ENCODE data around the gene RBMS3. TPM values are rescaled to one million over a fixed set of nuclear protein-coding genes. Genes with fewer than 3 reads are reported as not detected.
A peak's percentile ranks its signal among the peaks of the same experiment; 100 is the strongest.

The RBMS3 gene
- total RNA-seq, 1 experiment from 2014 or later = 74.2 TPM

- intact Hi-C loops (cut with micrococcal nuclease) = loop anchor here (2.0 kb wide), 1 partner anchor 43 kb away; no protein-coding TSS in a partner anchor
- Mint-ChIP-seq H3K4me3 (ENCODE audit: unreplicated experiment) (peak overlapping the region; percentile 6), H3K4me1 (ENCODE audit: insufficient read depth, unreplicated experiment) (peaks cover 49% of the 10 kb centered on the region), H3K36me3 (ENCODE audit: insufficient read depth, unreplicated experiment) (no peaks in the 10 kb centered on the region), H3K9me3 (ENCODE audit: unreplicated experiment) (no peaks in the 10 kb centered on the region), H3K27me3 (ENCODE audit: insufficient read depth, unreplicated experiment) (no peaks in the 10 kb centered on the region), H3K27ac (ENCODE audit: low read depth, unreplicated experiment) (peak overlapping the region; percentile 85)
- DNase-seq (ENCODE audit: unreplicated experiment) = peak; percentile 92
- ChIA-PET POLR2A (interaction anchor here (0.6 to 13.9 kb wide), 11 partner anchors 10 to 942 kb away, joined by 3 to 184 read pairs (median 5); partner anchors contain the start of gene RBMS3), CTCF (interaction anchor here (0.8 to 2.0 kb wide), 3 partner anchors 10 to 74 kb away, joined by 4 to 7 read pairs (median 4); partner anchors contain the start of gene RBMS3)
- TF ChIP-seq CTCF (IDR thresholded peaks at IDR 0.05; ENCODE audit: unreplicated experiment) = no peak
- TSS peak; percentile 98 for BruUV-seq (replicated peaks)
Observed at GRCh38 chr3:29291260-29291981, 10.6 kb downstream of the RBMS3 start.

- DNase-seq (ENCODE audit: unreplicated experiment) = peak; percentile 81
- no TSS peak for BruUV-seq (replicated peaks)
- Mint-ChIP-seq H3K4me1 (ENCODE audit: insufficient read depth, unreplicated experiment) (peaks cover 49% of the 10 kb centered on the region), H3K27me3 (ENCODE audit: insufficient read depth, unreplicated experiment) (no peaks in the 10 kb centered on the region), H3K4me3 (ENCODE audit: unreplicated experiment) (peak overlapping the region; percentile 6), H3K36me3 (ENCODE audit: insufficient read depth, unreplicated experiment) (no peaks in the 10 kb centered on the region), H3K9me3 (ENCODE audit: unreplicated experiment) (no peaks in the 10 kb centered on the region), H3K27ac (ENCODE audit: low read depth, unreplicated experiment) (peak overlapping the region; percentile 85)
- no peak for TF ChIP-seq CTCF (IDR thresholded peaks at IDR 0.05; ENCODE audit: unreplicated experiment)
- intact Hi-C loops (cut with micrococcal nuclease) = loop anchor here (2.0 kb wide), 1 partner anchor 43 kb away; no protein-coding TSS in a partner anchor
- POLR2A ChIA-PET = interaction anchor here (0.7 to 13.9 kb wide), 11 partner anchors 8 to 468 kb away, joined by 4 to 184 read pairs (median 6); partner anchors contain the start of gene RBMS3
- CTCF ChIA-PET = interaction anchor here (0.8 to 2.0 kb wide), 3 partner anchors 10 to 74 kb away, joined by 4 to 7 read pairs (median 4); partner anchors contain the start of gene RBMS3
Observed at GRCh38 chr3:29291982-29292363, 11.1 kb downstream of the RBMS3 start.

GRCh38 chr3:29293421-29293820 is 12.6 kb downstream of the RBMS3 start:
- intact Hi-C loops (cut with micrococcal nuclease) = no loop called here
- ChIA-PET POLR2A (interaction anchor here (1.3 to 13.9 kb wide), 4 partner anchors 12 to 467 kb away, joined by 3 to 184 read pairs (median 74); no protein-coding TSS in a partner anchor), CTCF (interaction anchor here (0.6 kb wide), 1 partner anchor 405 kb away, joined by 3 read pairs; no protein-coding TSS in a partner anchor)
- no peaks in the 10 kb centered on the region for H3K9me3 Mint-ChIP-seq (ENCODE audit: unreplicated experiment)
- H3K27ac Mint-ChIP-seq (ENCODE audit: low read depth, unreplicated experiment) = peak overlapping the region; percentile 85
- H3K4me1 Mint-ChIP-seq (ENCODE audit: insufficient read depth, unreplicated experiment) = peaks cover 56% of the 10 kb centered on the region
- H3K4me3 Mint-ChIP-seq (ENCODE audit: unreplicated experiment) = no peak overlapping the region
- H3K36me3 Mint-ChIP-seq (ENCODE audit: insufficient read depth, unreplicated experiment) = no peaks in the 10 kb centered on the region
- BruUV-seq (replicated peaks) = no TSS peak
- no peak for TF ChIP-seq CTCF (IDR thresholded peaks at IDR 0.05; ENCODE audit: unreplicated experiment)
- DNase-seq (ENCODE audit: unreplicated experiment) = peak; percentile 69
- H3K27me3 Mint-ChIP-seq (ENCODE audit: insufficient read depth, unreplicated experiment) = no peaks in the 10 kb centered on the region

GRCh38 chr3:29297998-29298397 is 17.1 kb downstream of the RBMS3 start:
- Mint-ChIP-seq H3K4me3 (ENCODE audit: unreplicated experiment) (no peak overlapping the region), H3K27me3 (ENCODE audit: insufficient read depth, unreplicated experiment) (no peaks in the 10 kb centered on the region), H3K9me3 (ENCODE audit: unreplicated experiment) (no peaks in the 10 kb centered on the region), H3K36me3 (ENCODE audit: insufficient read depth, unreplicated experiment) (peaks cover 6% of the 10 kb centered on the region), H3K27ac (ENCODE audit: low read depth, unreplicated experiment) (no peak overlapping the region), H3K4me1 (ENCODE audit: insufficient read depth, unreplicated experiment) (peaks cover 39% of the 10 kb centered on the region)
- intact Hi-C loops (cut with micrococcal nuclease) = no loop called here
- TF ChIP-seq CTCF (IDR thresholded peaks at IDR 0.05; ENCODE audit: unreplicated experiment) = no peak
- POLR2A ChIA-PET = interaction anchor here (0.5 to 1.6 kb wide), 7 partner anchors 10 to 957 kb away, joined by 3 to 8 read pairs (median 3); no protein-coding TSS in a partner anchor
- BruUV-seq (replicated peaks) = no TSS peak
- DNase-seq (ENCODE audit: unreplicated experiment) = no peak
- CTCF ChIA-PET = no interaction called here

All from MCF 10A (cell line).